ENCODE measurements around the gene ANG.
A peak's percentile ranks its signal among the peaks of the same experiment; 100 is the strongest.
"Not testable (repeated sequence)": the region's sequence is repeated elsewhere in the genome, so short reads cannot be mapped to it uniquely, and the experiment has no call there.

The ANG gene

DNA sequence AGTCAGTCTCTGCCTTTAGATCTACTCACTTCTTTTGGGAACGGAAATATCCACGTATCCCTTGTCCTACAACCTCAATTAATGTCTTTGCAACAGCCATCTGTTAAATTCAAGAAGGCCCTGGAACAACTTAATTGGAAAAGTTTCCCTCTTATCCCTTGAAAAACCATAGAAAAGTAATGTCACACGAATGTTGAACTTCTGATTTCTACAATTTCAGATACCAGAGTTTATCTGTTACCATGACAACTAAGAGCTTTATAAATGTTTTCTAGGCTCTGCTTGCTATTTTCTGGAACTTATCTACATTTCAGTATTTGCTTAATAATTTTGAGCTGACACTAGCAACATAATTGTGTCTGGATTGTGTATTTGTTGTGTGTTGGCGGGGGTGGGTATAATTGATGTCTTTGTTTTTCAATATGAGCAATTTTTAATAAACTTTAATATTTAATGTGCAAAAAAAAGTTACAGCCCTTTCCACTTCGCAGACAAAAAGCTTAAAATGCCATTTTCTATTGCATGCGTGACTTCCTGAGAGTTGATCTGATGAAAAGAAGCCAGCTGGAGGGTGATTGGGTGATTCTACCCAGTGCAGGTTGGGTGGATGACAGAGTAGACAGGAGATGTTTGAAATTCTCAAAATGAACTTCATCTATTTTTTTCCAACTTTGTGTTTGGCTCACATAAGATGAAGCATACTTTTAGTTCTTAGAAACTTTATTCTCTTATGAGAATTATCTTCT is 45.3 kb downstream of the ANG start:
- Histone ChIP-seq H3K27me3 (ENCODE audit: low read depth, low read length) (no peaks in the 10 kb centered on the region), H3K79me2 (ENCODE audit: low read length) (no peaks in the 10 kb centered on the region), H4K20me1 (ENCODE audit: insufficient read depth, low read length) (no peaks in the 10 kb centered on the region), H3K4me1 (ENCODE audit: low read length) (peaks cover 17% of the 10 kb centered on the region), H3K9ac (ENCODE audit: low read length) (no peak overlapping the region), H3K27ac (ENCODE audit: low read length) (no peak overlapping the region), H3K4me3 (ENCODE audit: low read length) (peak overlapping the region; percentile 10; the same call in 1 of the 2 replicates), H2AFZ (ENCODE audit: low read depth, low read length) (no peak overlapping the region), H3K4me2 (ENCODE audit: low read length) (peak overlapping the region; percentile 64), H3K9me3 (ENCODE audit: insufficient read depth, low read length) (no peaks in the 10 kb centered on the region), H3K36me3 (replicated peaks; ENCODE audit: low read depth, low read length) (no peaks in the 10 kb centered on the region)
- no peak for TF ChIP-seq EZH2phosphoT487 (IDR thresholded peaks at IDR 0.05; ENCODE audit: low read depth)
- TF ChIP-seq, protein P1, sequence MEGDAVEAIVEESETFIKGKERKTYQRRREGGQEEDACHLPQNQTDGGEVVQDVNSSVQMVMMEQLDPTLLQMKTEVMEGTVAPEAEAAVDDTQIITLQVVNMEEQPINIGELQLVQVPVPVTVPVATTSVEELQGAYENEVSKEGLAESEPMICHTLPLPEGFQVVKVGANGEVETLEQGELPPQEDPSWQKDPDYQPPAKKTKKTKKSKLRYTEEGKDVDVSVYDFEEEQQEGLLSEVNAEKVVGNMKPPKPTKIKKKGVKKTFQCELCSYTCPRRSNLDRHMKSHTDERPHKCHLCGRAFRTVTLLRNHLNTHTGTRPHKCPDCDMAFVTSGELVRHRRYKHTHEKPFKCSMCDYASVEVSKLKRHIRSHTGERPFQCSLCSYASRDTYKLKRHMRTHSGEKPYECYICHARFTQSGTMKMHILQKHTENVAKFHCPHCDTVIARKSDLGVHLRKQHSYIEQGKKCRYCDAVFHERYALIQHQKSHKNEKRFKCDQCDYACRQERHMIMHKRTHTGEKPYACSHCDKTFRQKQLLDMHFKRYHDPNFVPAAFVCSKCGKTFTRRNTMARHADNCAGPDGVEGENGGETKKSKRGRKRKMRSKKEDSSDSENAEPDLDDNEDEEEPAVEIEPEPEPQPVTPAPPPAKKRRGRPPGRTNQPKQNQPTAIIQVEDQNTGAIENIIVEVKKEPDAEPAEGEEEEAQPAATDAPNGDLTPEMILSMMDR (IDR thresholded peaks at IDR 0.05; ENCODE audit: low read depth, low read length): no peak

DNA sequence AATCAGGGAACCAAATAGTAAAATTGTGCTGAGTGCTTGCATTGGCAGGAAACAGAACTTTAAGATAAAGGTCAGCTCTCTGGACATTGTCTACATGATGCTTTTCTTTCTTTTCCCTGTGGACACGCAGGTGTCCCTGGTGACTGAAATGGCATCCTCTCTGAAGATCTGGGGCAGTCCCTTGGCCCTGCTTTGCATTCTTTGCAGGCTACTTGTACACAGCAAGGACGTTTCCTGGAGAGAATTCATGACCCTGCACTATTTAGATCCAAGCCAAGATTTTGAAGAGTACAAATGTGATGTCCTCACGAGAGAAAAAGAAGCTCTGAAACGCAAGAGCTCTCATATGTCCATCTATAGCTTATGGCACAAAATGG is 45.9 kb downstream of the ANG start:
- H3K9me3 ChIP-seq (ENCODE audit: insufficient read depth, low read length): no peaks in the 10 kb centered on the region
- H3K36me3 ChIP-seq (replicated peaks; ENCODE audit: low read depth, low read length): no peaks in the 10 kb centered on the region
- peak overlapping the region; percentile 64 for H3K4me2 ChIP-seq (ENCODE audit: low read length)
- no peaks in the 10 kb centered on the region for H4K20me1 ChIP-seq (ENCODE audit: insufficient read depth, low read length)
- TF ChIP-seq, protein P1 (IDR thresholded peaks at IDR 0.05; ENCODE audit: low read depth, low read length): no peak
- no peak for TF ChIP-seq EZH2phosphoT487 (IDR thresholded peaks at IDR 0.05; ENCODE audit: low read depth)
- no peaks in the 10 kb centered on the region for H3K27me3 ChIP-seq (ENCODE audit: low read depth, low read length)
- H2AFZ ChIP-seq (ENCODE audit: low read depth, low read length): no peak overlapping the region
- H3K79me2 ChIP-seq (ENCODE audit: low read length): no peaks in the 10 kb centered on the region
- H3K27ac ChIP-seq (ENCODE audit: low read length): no peak overlapping the region
- H3K9ac ChIP-seq (ENCODE audit: low read length): no peak overlapping the region
- H3K4me3 ChIP-seq (ENCODE audit: low read length): peak overlapping the region; percentile 10; the same call in 1 of the 2 replicates
- H3K4me1 ChIP-seq (ENCODE audit: low read length): peaks cover 17% of the 10 kb centered on the region

DNA sequence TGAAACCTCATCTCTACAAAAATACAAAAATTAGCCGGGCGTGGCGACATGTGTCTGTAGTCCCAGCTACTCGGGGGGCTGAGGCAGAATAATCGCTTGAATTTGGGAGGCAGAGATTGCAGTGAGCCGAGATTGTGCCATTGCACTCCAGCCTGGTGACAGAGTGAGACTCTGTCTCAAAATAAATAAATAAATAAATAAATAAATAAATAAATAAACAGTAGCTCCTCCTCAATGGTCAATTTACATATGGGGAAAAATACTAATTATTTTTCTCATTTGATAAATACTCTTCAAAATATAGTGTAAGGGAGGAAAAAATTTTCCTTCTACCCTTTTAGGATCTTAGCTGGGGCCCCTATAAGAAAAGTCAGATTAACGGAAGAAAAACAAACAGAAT is 49.7 kb downstream of the ANG start:
- H3K9ac ChIP-seq (ENCODE audit: low read length); H3K9me3 ChIP-seq (ENCODE audit: insufficient read depth, low read length); H3K36me3 ChIP-seq (replicated peaks; ENCODE audit: low read depth, low read length); H3K4me3 ChIP-seq (ENCODE audit: low read length); H3K27me3 ChIP-seq (ENCODE audit: low read depth, low read length); H3K79me2 ChIP-seq (ENCODE audit: low read length); H2AFZ ChIP-seq (ENCODE audit: low read depth, low read length); H4K20me1 ChIP-seq (ENCODE audit: insufficient read depth, low read length); H3K4me2 ChIP-seq (ENCODE audit: low read length); H3K27ac ChIP-seq (ENCODE audit: low read length): not testable (repeated sequence)
- H3K4me1 ChIP-seq (ENCODE audit: low read length): peaks cover 14% of the 10 kb centered on the region

DNA sequence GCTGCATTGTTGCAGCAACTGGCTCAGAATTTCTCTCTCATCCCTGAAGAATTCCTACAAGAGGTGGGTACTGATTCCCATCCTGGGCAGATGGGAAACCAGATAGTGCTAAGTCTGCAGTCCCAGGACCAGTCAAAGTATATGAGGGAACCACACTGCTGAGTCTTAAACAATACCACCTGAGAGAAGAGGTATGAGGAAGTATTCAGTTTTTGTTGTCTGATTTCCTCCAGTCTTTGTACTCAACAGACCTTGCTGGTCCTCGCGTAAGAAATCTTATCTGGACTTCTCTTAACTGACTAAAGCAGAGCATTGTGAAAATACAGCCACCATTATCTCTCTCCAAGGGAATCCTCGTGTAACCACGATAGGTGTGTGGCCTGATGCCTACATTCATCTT is 53.6 kb downstream of the ANG start:
- Histone ChIP-seq H3K27ac (ENCODE audit: low read length) (no peak overlapping the region), H3K4me1 (ENCODE audit: low read length) (no peaks in the 10 kb centered on the region), H3K4me2 (ENCODE audit: low read length) (no peak overlapping the region), H3K27me3 (ENCODE audit: low read depth, low read length) (no peaks in the 10 kb centered on the region), H3K9me3 (ENCODE audit: insufficient read depth, low read length) (no peaks in the 10 kb centered on the region), H3K36me3 (replicated peaks; ENCODE audit: low read depth, low read length) (no peaks in the 10 kb centered on the region), H2AFZ (ENCODE audit: low read depth, low read length) (no peak overlapping the region), H3K79me2 (ENCODE audit: low read length) (no peaks in the 10 kb centered on the region), H3K4me3 (ENCODE audit: low read length) (no peak overlapping the region), H3K9ac (ENCODE audit: low read length) (no peak overlapping the region), H4K20me1 (ENCODE audit: insufficient read depth, low read length) (no peaks in the 10 kb centered on the region)
- no peak for TF ChIP-seq EZH2phosphoT487 (IDR thresholded peaks at IDR 0.05; ENCODE audit: low read depth)
- TF ChIP-seq, protein P1 (IDR thresholded peaks at IDR 0.05; ENCODE audit: low read depth, low read length): no peak
